Activated CD8-positive, alpha-beta T cell treated with anti-CD3 and anti-CD28 coated beads for 36 hours (primary cell): ENCODE results near the gene PPP2R2B. TPM values are rescaled to one million over a fixed set of nuclear protein-coding genes. Genes with fewer than 3 reads are reported as not detected.

Experiments used
- ATAC-seq: fragments of 200-7000 bp; cut with Tn5 transposase; one replicate; pipeline ENCODE4 v1.10.0; 2021; ENCODE audit warnings: mild to moderate bottlenecking, moderate library complexity
- CTCF ChIA-PET: fragments of 350-600 bp; sonication (Branson Sonifier 250); formaldehyde crosslinking; loops from one replicate; lab custom pipeline; 2021; ENCODE audit warnings: antibody characterized with exemption; lab: Charles Lee
- POLR2A ChIA-PET: fragments of 350-600 bp; sonication (Branson Sonifier 250); formaldehyde crosslinking; loops from one replicate; lab custom pipeline; 2021; ENCODE audit warnings: antibody characterized with exemption; lab: Charles Lee
- DNase-seq: peaks from one replicate; pipeline ENCODE4 v3.0.0-alpha.2; 2020
- H3K27ac Mint-ChIP-seq: one replicate; pipeline ENCODE4 v1.8.0; 2021; ENCODE audit warnings: mild to moderate bottlenecking, mixed read lengths
- H3K27me3 Mint-ChIP-seq: one replicate; pipeline ENCODE4 v1.8.0; 2021; ENCODE audit warnings: mixed read lengths
- H3K36me3 Mint-ChIP-seq: one replicate; pipeline ENCODE4 v1.8.0; 2021; ENCODE audit warnings: low read depth, mixed read lengths
- H3K4me1 Mint-ChIP-seq: one replicate; pipeline ENCODE4 v1.8.0; 2021; ENCODE audit warnings: low read depth, mixed read lengths
- H3K4me3 Mint-ChIP-seq: one replicate; pipeline ENCODE4 v1.8.0; 2021; ENCODE audit warnings: mild to moderate bottlenecking, moderate library complexity, mixed read lengths
- H3K9me3 Mint-ChIP-seq: one replicate; pipeline ENCODE4 v1.8.0; 2021; ENCODE audit warnings: mixed read lengths
- intact Hi-C: fragments of 100-400 bp; cut with micrococcal nuclease; formaldehyde crosslinking; loops from one replicate; pipeline ENCODE4 v1.10.0; 2022
- total RNA-seq, 2 experiments: library from RNA; stranded (reverse); gene quantifications; one replicate each; pipeline ENCODE4 v1.2.3, GENCODE V29; 2021
- TF ChIP-seq, protein P1 (sequence below): fragments of 200-600 bp; IDR thresholded peaks from one replicate; pipeline ENCODE4 v1.8.0; 2022; ENCODE audit warnings: antibody characterized with exemption, mild to moderate bottlenecking

Gene PPP2R2B
- total RNA-seq, 2 experiments from 2014 or later: 0.56 to 0.65 TPM

DNA sequence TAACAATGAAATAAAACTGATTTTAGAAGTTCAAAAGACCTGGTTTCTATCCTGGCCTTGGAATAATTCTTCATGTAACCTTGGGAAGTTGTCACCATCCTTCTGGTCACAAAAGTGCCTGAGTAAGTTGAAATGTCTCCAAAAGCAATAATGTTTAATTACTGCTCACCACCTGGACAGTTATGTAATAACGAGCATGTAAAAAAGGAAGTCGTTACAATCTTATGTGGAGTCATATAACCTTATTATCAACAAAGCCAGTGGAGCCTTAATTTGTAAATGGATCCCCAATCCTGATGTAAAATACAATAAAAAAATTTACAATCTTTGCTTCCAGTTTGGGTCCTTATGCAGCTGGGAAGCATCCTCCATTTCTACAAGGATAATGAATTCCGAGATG lies 298.3 kb downstream of the PPP2R2B start:
- Mint-ChIP-seq H3K9me3 (peaks cover 4% of the 10 kb centered on the region), H3K4me3 (no peak overlapping the region), H3K4me1 (no peaks in the 10 kb centered on the region), H3K36me3 (no peaks in the 10 kb centered on the region), H3K27ac (no peak overlapping the region), H3K27me3 (peaks cover 5% of the 10 kb centered on the region)
- TF ChIP-seq, protein P1, sequence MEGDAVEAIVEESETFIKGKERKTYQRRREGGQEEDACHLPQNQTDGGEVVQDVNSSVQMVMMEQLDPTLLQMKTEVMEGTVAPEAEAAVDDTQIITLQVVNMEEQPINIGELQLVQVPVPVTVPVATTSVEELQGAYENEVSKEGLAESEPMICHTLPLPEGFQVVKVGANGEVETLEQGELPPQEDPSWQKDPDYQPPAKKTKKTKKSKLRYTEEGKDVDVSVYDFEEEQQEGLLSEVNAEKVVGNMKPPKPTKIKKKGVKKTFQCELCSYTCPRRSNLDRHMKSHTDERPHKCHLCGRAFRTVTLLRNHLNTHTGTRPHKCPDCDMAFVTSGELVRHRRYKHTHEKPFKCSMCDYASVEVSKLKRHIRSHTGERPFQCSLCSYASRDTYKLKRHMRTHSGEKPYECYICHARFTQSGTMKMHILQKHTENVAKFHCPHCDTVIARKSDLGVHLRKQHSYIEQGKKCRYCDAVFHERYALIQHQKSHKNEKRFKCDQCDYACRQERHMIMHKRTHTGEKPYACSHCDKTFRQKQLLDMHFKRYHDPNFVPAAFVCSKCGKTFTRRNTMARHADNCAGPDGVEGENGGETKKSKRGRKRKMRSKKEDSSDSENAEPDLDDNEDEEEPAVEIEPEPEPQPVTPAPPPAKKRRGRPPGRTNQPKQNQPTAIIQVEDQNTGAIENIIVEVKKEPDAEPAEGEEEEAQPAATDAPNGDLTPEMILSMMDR: no peak
- ChIA-PET CTCF (no interaction called here), POLR2A (no interaction called here)
- ATAC-seq: no peak
- intact Hi-C loops: no loop called here
- DNase-seq: no peak

DNA sequence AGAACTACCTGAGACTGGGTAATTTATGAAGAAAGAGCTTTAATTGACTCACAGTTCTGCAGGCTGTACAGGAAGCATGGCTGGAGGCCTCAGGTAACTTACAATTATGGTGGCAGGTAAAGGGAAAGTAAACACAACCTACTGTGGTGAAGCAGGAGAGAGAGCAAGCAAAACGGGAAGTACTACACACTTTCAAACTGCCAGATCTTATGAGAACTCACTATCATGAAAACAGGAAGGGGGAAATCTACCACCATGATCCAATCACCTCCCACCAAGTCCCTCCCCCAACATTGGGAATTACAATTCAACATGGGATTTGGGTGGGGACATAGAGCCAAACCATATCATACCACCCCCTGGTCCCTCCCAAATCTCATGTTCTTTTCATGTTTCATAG lies 303.8 kb downstream of the PPP2R2B start:
- intact Hi-C loops: no loop called here
- ChIA-PET POLR2A (no interaction called here), CTCF (no interaction called here)
- H3K9me3 Mint-ChIP-seq: peaks cover 5% of the 10 kb centered on the region
- TF ChIP-seq, protein P1: no peak
- H3K27me3 Mint-ChIP-seq: peaks cover 4% of the 10 kb centered on the region
- H3K27ac Mint-ChIP-seq: no peak overlapping the region
- H3K4me3 Mint-ChIP-seq: no peak overlapping the region
- no peaks in the 10 kb centered on the region for H3K4me1 Mint-ChIP-seq
- no peak for DNase-seq
- no peaks in the 10 kb centered on the region for H3K36me3 Mint-ChIP-seq
- no peak for ATAC-seq

- Mint-ChIP-seq H3K36me3 (no peaks in the 10 kb centered on the region), H3K27me3 (peaks cover 4% of the 10 kb centered on the region), H3K4me3 (no peak overlapping the region), H3K9me3 (no peaks in the 10 kb centered on the region), H3K4me1 (peaks cover 5% of the 10 kb centered on the region), H3K27ac (no peak overlapping the region)
- TF ChIP-seq, protein P1: no peak
- ATAC-seq (no peak), DNase-seq (no peak)
- ChIA-PET POLR2A (no interaction called here), CTCF (interaction anchor here (0.7 kb wide), 1 partner anchor 17 kb away, joined by 3 read pairs; no protein-coding TSS in a partner anchor)
- intact Hi-C loops: loop anchor here (5.0 kb wide), 1 partner anchor 399 kb away; no protein-coding TSS in a partner anchor
Observed at GRCh38 chr5:146568161-146568560, 310.4 kb downstream of the PPP2R2B start.

- H3K4me1 Mint-ChIP-seq: peaks cover 5% of the 10 kb centered on the region
- POLR2A ChIA-PET: interaction anchor here (0.6 kb wide), 2 partner anchors 54 to 485 kb away, joined by 3 read pairs; no protein-coding TSS in a partner anchor
- H3K27me3 Mint-ChIP-seq: peaks cover 2% of the 10 kb centered on the region
- H3K4me3 Mint-ChIP-seq: no peak overlapping the region
- H3K36me3 Mint-ChIP-seq: no peaks in the 10 kb centered on the region
- peak; percentile 100 for ATAC-seq
- H3K9me3 Mint-ChIP-seq: no peaks in the 10 kb centered on the region
- intact Hi-C loops: loop anchor here (5.0 kb wide), 1 partner anchor 401 kb away; no protein-coding TSS in a partner anchor
- TF ChIP-seq, protein P1: peak; percentile 65
- CTCF ChIA-PET: interaction anchor here (1.0 to 2.4 kb wide), 10 partner anchors 13 to 623 kb away, joined by 3 to 15 read pairs (median 6); no protein-coding TSS in a partner anchor
- DNase-seq: peak; percentile 76
- no peak overlapping the region for H3K27ac Mint-ChIP-seq
Observed at GRCh38 chr5:146565764-146566367, 312.7 kb downstream of the PPP2R2B start.

GRCh38 chr5:146564007-146564762 lies 314.4 kb downstream of the PPP2R2B start:
- no peak for ATAC-seq
- H3K27me3 Mint-ChIP-seq: peaks cover 2% of the 10 kb centered on the region
- H3K36me3 Mint-ChIP-seq: no peaks in the 10 kb centered on the region
- H3K27ac Mint-ChIP-seq: no peak overlapping the region
- no peaks in the 10 kb centered on the region for H3K9me3 Mint-ChIP-seq
- intact Hi-C loops: no loop called here
- TF ChIP-seq, protein P1: no peak
- H3K4me3 Mint-ChIP-seq: no peak overlapping the region
- DNase-seq: no peak
- ChIA-PET CTCF (interaction anchor here (1.0 to 2.8 kb wide), 2 partner anchors 31 to 402 kb away, joined by 3 to 9 read pairs; no protein-coding TSS in a partner anchor), POLR2A (no interaction called here)
- H3K4me1 Mint-ChIP-seq: peaks cover 5% of the 10 kb centered on the region
